OCI-LY1 (cell line): ENCODE data around the gene GAMT.

Source experiments
- EZH2 ChIP-seq: fragments of 200-600 bp; sonication (generic), shearing (Covaris generic); IDR thresholded peaks from 2 replicates; pipeline ENCODE4 v1.8.0; 2017; ENCODE audit warnings: borderline replicate concordance, mixed run types, mild to moderate bottlenecking, antibody characterized with exemption, low read length, moderate library complexity, mixed read lengths
- TF ChIP-seq, protein P1 (sequence below): fragments of 200-600 bp; sonication (generic), shearing (Covaris generic); IDR thresholded peaks from 2 replicates; pipeline ENCODE4 v1.5.1; 2017; ENCODE audit warnings: mild to moderate bottlenecking, antibody characterized with exemption, low read length, moderate library complexity, mixed read lengths

DNA sequence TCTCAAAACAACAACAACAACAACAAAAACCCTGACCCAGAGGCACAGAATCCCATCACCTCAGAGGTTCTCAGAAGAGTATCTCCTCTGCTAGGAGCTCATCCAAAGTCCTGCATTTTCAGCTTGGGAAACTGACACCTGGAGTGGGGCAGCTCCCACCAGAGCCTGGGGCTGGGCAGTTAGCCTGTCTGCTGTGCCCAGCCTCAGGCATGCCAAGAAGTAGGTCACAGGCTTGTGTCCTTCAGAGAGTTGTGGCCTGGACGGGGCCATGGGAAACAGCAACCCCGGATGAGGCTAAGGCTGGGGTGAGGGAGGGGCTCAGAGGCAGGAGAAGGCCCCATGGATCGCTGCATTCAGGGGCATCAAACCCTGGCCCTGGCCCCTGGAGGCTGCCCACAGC is 15.5 kb downstream of the GAMT start:
- TF ChIP-seq, protein P1, sequence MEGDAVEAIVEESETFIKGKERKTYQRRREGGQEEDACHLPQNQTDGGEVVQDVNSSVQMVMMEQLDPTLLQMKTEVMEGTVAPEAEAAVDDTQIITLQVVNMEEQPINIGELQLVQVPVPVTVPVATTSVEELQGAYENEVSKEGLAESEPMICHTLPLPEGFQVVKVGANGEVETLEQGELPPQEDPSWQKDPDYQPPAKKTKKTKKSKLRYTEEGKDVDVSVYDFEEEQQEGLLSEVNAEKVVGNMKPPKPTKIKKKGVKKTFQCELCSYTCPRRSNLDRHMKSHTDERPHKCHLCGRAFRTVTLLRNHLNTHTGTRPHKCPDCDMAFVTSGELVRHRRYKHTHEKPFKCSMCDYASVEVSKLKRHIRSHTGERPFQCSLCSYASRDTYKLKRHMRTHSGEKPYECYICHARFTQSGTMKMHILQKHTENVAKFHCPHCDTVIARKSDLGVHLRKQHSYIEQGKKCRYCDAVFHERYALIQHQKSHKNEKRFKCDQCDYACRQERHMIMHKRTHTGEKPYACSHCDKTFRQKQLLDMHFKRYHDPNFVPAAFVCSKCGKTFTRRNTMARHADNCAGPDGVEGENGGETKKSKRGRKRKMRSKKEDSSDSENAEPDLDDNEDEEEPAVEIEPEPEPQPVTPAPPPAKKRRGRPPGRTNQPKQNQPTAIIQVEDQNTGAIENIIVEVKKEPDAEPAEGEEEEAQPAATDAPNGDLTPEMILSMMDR: no peak
- TF ChIP-seq EZH2: no peak
